HepG2 (cell line): ENCODE data around the gene EEA1. TPM values are rescaled to one million over a fixed set of nuclear protein-coding genes. Genes with fewer than 3 reads are reported as not detected.

ENCODE experiments used
- ATM ChIP-seq: fragments of 450-650 bp; IDR thresholded peaks from 2 replicates; pipeline ENCODE4 v1.7.1; 2017; ENCODE audit warnings: mild to moderate bottlenecking, borderline replicate concordance
- GATAD2A ChIP-seq: IDR thresholded peaks from 2 replicates; pipeline ENCODE4 v1.6.1; 2016
- GPBP1L1 ChIP-seq: sonication (generic); formaldehyde crosslinking; IDR thresholded peaks from 2 replicates; pipeline ENCODE4 v1.5.0; 2020; ENCODE audit warnings: mild to moderate bottlenecking, missing genetic modification reagents
- HMGA1 ChIP-seq: sonication (generic); formaldehyde crosslinking; conservative IDR thresholded peaks from 2 replicates; pipeline ENCODE4 v1.4.0; 2020; ENCODE audit warnings: missing genetic modification reagents
- MYC ChIP-seq: sonication (generic); formaldehyde crosslinking; IDR thresholded peaks from 2 replicates; pipeline ENCODE4 v1.9.0; 2021; ENCODE audit warnings: missing genetic modification reagents, borderline replicate concordance
- NFYC ChIP-seq: IDR thresholded peaks from 2 replicates; pipeline ENCODE4 v1.6.1; 2016; ENCODE audit warnings: missing genetic modification reagents, missing compliant biosample characterization
- RERE ChIP-seq: IDR thresholded peaks from 2 replicates; pipeline ENCODE4 v1.6.1; 2016; ENCODE audit warnings: low read depth, missing genetic modification reagents, missing compliant biosample characterization
- SIN3A ChIP-seq: IDR thresholded peaks from 2 replicates; pipeline ENCODE4 v1.6.1; 2011; ENCODE audit warnings: low read depth, mild to moderate bottlenecking, control low read depth, low read length, borderline replicate concordance
- STAT5B ChIP-seq: sonication (generic); formaldehyde crosslinking; IDR thresholded peaks from 2 replicates; pipeline ENCODE4 v1.4.0; 2020; ENCODE audit warnings: missing genetic modification reagents
- ZMAT3 ChIP-seq: sonication (generic); formaldehyde crosslinking; conservative IDR thresholded peaks from 2 replicates; pipeline ENCODE4 v1.7.0; 2021; ENCODE audit warnings: missing genetic modification reagents
- ZNF253 ChIP-seq: sonication (generic); formaldehyde crosslinking; IDR thresholded peaks from 2 replicates; pipeline ENCODE4 v1.8.0; 2022; ENCODE audit warnings: mild to moderate bottlenecking, missing genetic modification reagents, borderline replicate concordance
- ZNF263 ChIP-seq: sonication (generic); formaldehyde crosslinking; IDR thresholded peaks from 2 replicates; pipeline ENCODE4 v1.4.0; 2020; ENCODE audit warnings: missing genetic modification reagents
- ZSCAN25 ChIP-seq: sonication (generic); formaldehyde crosslinking; IDR thresholded peaks from 2 replicates; pipeline ENCODE4 v1.8.0; 2022; ENCODE audit warnings: mild to moderate bottlenecking, missing genetic modification reagents
- ZZZ3 ChIP-seq: sonication (generic); formaldehyde crosslinking; IDR thresholded peaks from 2 replicates; pipeline ENCODE4 v1.4.0; 2020; ENCODE audit warnings: missing genetic modification reagents, mild to moderate bottlenecking, borderline replicate concordance
- polyA plus RNA-seq, 8 experiments: library from polyadenylated mRNA; depleted of rRNA in 3 of 8; stranded (reverse) in 7 of 8; unstranded in 1 of 8; fragments of >200 nt; fragmentation: Illumina TruSeq in 4 of 8; extraction: Trizol in 4 of 8; gene quantifications; 2 replicates each; pipeline versions ENCODE4 v1.2.1 to v1.2.3, GENCODE V29; 2011 to 2016; ENCODE audit warnings: low read depth in 4 of 8, missing spikeins in 1 of 8, mixed read lengths in 1 of 8; ENCODE audit not compliant: insufficient read depth in 1 of 8
- total RNA-seq, 5 experiments: library from RNA; depleted of rRNA; stranded (reverse); fragments of >200 nt; fragmentation: Illumina TruSeq; extraction: Trizol; gene quantifications; 2 replicates each; pipeline ENCODE4 v1.2.3, GENCODE V29; 2016; ENCODE audit warnings: low read depth in 1 of 5
- TF ChIP-seq, protein P1 (sequence below): sonication (generic); formaldehyde crosslinking; IDR thresholded peaks from 2 replicates; pipeline ENCODE4 v1.4.0; 2020; ENCODE audit warnings: missing genetic modification reagents
- TF ChIP-seq, protein P2 (sequence below): IDR thresholded peaks from 2 replicates; pipeline ENCODE4 v1.6.1; 2016
- TF ChIP-seq, protein P3 (sequence below): sonication (generic); formaldehyde crosslinking; IDR thresholded peaks from 2 replicates; pipeline ENCODE4 v1.4.0; 2020; ENCODE audit warnings: missing genetic modification reagents
- TF ChIP-seq, protein P4 (sequence below): sonication (generic); formaldehyde crosslinking; IDR thresholded peaks from 2 replicates; pipeline ENCODE4 v1.4.0; 2020; ENCODE audit warnings: mild to moderate bottlenecking, missing genetic modification reagents

EEA1 gene
- total and polyA plus RNA-seq, 2 of the 13 experiments (the other 11 are each of a cell fraction or from before 2014, with no cell fraction given): 5.0 to 19.3 TPM

GRCh38 chr12:92945659-92946220 lies 16.6 kb upstream of the EEA1 start (continued):
- TF ChIP-seq RERE (CRISPR knock-in tag) (peak; percentile 70; the same call in 1 of the 2 replicates), ZSCAN25 (CRISPR knock-in tag) (peak; percentile 49; the same call in 1 of the 2 replicates), GPBP1L1 (CRISPR knock-in tag) (no peak), MYC (CRISPR knock-in tag) (peak; percentile 45; the same call in 1 of the 2 replicates), ZMAT3 (CRISPR knock-in tag) (no peak), HMGA1 (CRISPR knock-in tag) (no peak), ZNF253 (CRISPR knock-in tag) (no peak), GATAD2A (CRISPR knock-in tag) (peak; percentile 90), SIN3A (no peak), NFYC (CRISPR knock-in tag) (no peak), ZNF263 (CRISPR knock-in tag) (no peak), ATM (no peak), STAT5B (CRISPR knock-in tag) (no peak), ZZZ3 (no peak)
- TF ChIP-seq, protein P1, sequence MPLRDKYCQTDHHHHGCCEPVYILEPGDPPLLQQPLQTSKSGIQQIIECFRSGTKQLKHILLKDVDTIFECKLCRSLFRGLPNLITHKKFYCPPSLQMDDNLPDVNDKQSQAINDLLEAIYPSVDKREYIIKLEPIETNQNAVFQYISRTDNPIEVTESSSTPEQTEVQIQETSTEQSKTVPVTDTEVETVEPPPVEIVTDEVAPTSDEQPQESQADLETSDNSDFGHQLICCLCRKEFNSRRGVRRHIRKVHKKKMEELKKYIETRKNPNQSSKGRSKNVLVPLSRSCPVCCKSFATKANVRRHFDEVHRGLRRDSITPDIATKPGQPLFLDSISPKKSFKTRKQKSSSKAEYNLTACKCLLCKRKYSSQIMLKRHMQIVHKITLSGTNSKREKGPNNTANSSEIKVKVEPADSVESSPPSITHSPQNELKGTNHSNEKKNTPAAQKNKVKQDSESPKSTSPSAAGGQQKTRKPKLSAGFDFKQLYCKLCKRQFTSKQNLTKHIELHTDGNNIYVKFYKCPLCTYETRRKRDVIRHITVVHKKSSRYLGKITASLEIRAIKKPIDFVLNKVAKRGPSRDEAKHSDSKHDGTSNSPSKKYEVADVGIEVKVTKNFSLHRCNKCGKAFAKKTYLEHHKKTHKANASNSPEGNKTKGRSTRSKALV (CRISPR knock-in tag): no peak
- TF ChIP-seq, protein P2, sequence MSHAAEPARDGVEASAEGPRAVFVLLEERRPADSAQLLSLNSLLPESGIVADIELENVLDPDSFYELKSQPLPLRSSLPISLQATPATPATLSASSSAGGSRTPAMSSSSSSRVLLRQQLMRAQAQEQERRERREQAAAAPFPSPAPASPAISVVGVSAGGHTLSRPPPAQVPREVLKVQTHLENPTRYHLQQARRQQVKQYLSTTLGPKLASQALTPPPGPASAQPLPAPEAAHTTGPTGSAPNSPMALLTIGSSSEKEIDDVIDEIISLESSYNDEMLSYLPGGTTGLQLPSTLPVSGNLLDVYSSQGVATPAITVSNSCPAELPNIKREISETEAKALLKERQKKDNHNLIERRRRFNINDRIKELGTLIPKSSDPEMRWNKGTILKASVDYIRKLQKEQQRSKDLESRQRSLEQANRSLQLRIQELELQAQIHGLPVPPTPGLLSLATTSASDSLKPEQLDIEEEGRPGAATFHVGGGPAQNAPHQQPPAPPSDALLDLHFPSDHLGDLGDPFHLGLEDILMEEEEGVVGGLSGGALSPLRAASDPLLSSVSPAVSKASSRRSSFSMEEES (CRISPR knock-in tag): no peak
- TF ChIP-seq, protein P3, sequence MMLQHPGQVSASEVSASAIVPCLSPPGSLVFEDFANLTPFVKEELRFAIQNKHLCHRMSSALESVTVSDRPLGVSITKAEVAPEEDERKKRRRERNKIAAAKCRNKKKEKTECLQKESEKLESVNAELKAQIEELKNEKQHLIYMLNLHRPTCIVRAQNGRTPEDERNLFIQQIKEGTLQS (CRISPR knock-in tag): 0 out of 2 replicates have a peak, but pooled peaks have one; percentile 49
- TF ChIP-seq, protein P4, sequence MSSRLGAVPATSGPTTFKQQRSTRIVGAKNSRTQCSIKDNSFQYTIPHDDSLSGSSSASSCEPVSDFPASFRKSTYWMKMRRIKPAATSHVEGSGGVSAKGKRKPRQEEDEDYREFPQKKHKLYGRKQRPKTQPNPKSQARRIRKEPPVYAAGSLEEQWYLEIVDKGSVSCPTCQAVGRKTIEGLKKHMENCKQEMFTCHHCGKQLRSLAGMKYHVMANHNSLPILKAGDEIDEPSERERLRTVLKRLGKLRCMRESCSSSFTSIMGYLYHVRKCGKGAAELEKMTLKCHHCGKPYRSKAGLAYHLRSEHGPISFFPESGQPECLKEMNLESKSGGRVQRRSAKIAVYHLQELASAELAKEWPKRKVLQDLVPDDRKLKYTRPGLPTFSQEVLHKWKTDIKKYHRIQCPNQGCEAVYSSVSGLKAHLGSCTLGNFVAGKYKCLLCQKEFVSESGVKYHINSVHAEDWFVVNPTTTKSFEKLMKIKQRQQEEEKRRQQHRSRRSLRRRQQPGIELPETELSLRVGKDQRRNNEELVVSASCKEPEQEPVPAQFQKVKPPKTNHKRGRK (CRISPR knock-in tag): no peak
